Myocyte (in vitro differentiated cells): ENCODE results near the gene ARCN1. TPM values are rescaled to one million over a fixed set of nuclear protein-coding genes. Genes with fewer than 3 reads are reported as not detected.
"Not testable (repeated sequence)": the region's sequence is repeated elsewhere in the genome, so short reads cannot be mapped to it uniquely, and the experiment has no call there.

Source experiments
- DNase-seq: peaks from one replicate; pipeline ENCODE4 v3.0.0-alpha.2; 2012; ENCODE audit warnings: low read depth
- total RNA-seq: library from RNA; depleted of rRNA; stranded (reverse); fragments of >200 nt; gene quantifications from 2 replicates; pipeline ENCODE4 v1.2.3, GENCODE V29; 2014

Gene ARCN1
- total RNA-seq, 1 donor from 2014 or later: 132 TPM

DNA sequence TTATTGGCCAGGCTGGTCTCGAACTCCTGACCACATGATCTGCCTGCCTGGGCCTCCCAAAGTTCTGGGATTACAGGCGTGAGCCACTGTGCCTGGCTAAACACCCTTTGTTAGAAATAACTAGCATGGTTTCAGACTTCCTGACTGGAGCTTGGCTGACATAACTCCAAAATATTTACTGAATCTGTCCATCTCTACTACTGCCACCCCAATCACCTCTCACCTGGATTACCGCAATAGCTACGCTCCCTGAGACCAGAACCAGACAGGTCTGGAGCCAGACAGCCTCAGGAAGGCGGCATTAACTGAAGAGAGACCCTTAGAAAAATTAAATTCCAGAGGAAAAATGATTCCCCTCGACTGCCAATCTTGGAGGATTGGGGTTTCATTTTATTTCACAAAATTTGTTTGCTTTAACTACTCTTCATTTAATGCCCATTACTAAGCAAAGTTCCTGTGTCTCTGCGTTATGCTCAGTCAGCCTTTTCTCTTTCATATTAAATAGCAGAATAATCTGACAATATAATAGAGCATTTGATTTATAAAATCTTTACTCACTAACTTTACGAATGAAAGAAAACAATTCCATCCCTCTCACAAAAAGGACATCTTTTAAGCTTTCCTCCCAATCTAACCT lies 28.1 kb upstream of the ARCN1 start:
- no peak for DNase-seq

DNA sequence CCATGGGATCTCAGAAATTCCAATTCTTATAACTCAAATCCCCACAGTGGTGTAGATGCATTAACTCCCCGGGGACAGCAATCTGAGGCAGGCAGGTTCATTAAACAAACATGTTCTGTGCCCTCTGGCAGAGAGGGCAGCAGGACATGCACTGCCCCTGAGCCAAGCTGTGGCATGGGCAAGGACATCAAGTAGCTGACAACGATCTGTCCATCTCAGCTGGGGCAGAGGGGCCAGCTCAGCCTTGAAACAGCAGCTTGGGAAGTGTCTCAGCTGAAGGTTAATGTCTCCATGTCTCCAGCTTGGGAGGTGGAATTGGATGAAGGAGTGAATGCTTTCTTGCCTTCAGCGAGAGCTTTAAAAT lies 27.6 kb upstream of the ARCN1 start:
- DNase-seq: no peak

DNA sequence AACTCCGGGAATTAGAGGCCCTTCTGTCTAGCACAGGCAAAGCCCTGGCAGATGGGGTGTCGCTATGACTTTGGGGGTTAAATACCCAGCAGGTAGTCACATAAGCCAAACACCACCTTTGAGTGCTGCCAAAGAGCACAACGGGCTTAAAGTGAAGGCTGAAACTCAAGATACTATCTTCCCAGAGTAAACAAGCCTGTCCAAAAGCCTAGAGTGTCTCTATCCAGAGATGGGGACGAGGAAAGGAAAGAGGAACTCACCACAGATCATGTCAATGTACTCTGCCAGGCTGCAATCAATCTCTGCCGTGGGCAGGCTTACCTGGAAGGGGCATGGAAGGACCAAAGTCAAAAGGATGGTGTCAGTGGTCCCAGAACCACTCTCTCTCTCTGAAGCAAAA lies 26.7 kb upstream of the ARCN1 start:
- DNase-seq: no peak

DNA sequence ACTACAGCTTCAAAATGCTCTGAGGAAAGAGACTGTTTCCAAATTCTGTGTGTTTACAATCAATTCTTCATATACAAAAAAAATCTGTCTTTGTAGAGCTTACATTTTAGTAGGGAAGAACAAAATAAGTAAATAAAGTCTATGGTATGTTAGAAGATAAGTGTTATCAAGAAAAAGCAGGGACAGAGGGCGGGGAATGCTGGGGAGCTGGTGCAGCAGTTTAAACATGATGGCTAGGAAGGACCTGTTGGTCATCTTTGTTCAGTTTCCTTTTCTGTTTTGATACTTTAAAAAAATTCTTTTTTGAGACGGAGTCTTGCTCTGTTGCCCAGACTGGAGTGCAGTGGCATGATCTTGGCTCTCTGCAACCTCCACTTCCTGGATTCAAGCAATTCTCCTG lies 25.1 kb upstream of the ARCN1 start:
- no peak for DNase-seq

DNA sequence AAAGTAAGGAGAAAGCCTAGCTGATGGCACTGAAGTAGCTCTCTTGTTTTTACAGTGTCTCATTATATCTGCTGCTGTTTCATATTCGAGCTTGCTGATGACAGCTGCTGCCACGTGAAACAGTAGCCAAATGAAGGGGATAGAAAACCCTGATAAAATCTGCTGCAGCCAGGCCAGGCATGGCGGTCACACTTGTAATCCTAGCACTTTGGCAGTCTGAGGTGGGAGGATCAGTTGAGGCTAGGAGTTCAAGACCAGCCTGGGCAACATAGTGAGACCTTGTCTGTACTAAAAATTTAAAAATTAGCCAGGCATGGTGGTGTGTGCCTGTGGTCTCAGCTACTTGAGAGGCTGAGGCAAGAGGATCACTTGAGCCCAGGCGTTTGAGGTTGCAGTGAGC lies 19.9 kb upstream of the ARCN1 start:
- peak; percentile 29 for DNase-seq

DNA sequence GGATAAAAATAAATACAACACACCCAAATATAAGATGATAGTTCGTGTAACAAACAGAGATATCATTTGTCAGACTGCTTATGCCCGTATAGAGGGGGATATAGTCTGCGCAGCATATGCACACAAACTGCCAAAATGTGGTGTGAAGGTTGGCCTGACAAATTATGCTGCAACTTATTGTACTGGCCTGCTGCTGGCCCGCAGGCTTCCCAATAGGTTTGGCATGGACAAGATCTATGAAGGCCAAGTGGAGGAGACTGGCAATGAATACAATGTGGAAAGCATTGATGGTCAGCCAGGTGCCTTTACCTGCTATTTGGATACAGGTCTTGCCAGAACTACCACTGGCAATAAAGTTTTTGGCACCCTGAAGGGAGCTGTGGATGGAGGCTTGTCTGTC lies 11.4 kb upstream of the ARCN1 start:
- no peak for DNase-seq

DNA sequence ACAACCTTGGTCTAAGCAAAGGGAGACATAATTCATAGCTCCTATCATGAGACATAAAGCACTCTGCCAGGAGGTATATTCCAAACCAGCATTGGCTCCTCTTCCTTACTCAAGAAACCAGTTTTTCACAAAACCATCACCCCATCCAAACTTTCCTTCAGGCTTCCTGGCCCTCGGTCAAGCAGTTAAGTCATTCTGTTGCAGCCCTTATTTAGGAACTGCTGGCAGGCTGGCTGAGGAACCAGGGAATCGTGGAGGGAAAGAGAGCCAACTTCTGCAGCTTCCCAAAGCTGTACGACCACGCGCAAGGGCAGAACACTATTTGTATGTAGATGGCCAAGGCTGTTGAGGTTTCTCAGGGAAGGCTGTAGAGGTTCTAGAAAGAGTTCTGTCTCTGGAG lies 7.2 kb upstream of the ARCN1 start:
- peak; percentile 24 for DNase-seq

DNA sequence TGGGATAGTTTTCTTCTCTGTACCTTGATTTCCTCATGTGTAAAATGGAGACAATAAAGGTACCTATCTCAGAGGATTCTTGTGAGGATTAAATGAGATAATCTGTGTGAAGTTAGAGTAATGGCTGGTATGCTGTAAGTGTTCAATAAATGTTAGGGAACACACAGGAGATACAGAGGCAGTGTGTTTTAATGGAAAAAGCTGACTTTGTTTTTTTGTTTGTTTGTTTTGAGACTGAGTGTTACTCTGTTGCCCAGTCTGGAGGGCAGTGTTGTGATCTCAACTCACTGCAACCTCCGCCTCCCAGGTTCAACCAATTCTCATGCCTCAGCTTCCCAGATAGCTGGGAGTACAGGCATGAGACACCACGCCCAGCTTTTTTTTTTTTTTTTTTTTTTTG lies 2.5 kb upstream of the ARCN1 start:
- DNase-seq: no peak

DNA sequence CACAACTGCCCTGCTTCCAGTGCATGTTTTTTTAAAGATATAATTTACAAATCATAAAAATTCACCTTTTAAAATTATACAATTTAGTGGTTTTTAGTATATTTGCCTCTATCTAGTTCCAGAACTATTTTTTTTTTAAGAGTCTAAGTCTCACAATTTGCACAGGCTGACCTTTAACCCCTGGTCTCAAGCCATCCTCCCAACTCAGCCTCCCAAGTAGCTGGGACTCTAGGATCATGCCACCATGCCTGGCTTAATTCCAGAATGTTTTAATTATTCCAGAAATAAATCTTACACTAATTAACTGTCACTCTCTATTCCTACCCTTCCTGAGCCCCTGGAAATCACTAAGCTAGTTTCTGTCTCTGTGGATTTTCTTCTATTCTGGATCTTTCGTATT lies 1.4 kb upstream of the ARCN1 start:
- DNase-seq: no peak

DNA sequence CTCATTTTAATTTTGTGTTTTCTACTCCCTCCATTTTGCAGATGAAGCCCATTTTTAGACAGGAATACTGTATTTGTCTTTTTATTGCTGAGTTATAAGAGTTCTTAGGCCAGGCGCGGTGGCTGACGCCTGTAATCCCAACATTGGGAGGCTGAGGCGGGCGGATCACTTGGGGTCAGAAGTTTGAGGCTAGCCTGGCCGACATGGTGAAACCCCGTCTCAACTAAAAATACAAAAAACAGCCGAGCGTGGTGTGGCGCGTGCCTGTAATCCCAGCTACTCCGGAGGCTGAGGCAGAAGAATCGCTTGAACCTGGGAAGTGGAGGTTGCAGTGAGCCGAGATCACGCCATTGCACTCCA lies 528 bp upstream of the ARCN1 start:
- peak; percentile 30 for DNase-seq

DNA sequence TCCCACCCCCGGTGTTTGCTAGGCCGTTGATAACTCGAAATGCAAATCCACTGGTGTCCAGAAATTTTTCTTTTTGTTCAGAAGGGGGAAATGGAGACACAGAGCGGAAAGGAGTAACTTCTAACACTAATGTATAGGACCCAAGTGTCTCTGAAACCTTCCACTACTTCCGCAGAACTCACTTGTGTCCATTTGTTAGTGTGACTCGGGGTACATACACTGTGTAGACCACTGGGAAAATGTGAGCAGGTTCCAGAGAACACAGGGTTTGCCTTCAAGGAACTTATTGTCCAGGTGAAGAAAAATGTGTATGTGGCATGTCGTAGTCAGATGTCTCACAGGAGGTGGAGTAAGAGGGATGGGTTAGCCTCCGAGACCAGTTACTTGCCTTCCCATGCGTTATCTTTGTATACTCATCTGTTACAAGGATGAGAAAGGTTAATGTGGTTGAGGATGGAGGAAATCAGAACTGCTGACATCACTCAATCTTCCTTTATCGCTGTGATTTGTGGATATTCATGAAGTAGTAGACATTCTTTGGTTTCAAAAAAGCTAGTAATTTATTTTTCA lies 857 bp downstream of the ARCN1 start:
- DNase-seq: peak; percentile 22

DNA sequence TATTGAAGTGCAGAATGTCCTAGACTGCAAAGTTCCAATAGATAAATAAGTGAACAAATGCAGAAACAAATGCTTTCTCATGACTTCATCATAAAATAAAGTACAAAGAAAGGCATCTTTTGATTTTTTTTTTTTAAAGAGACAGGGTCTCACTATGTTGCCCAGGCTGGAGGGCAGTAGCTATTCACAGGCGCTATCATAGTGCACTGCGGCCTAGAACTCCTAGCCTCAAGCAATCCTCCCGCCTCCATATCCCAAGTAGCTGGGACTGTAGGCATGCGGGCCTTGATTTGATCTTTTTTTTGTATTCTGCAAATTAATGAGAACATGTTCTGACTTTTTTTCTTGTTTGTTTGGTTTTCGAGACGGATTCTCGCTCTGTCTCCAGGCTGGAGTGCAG lies 2.4 kb downstream of the ARCN1 start:
- no peak for DNase-seq

DNA sequence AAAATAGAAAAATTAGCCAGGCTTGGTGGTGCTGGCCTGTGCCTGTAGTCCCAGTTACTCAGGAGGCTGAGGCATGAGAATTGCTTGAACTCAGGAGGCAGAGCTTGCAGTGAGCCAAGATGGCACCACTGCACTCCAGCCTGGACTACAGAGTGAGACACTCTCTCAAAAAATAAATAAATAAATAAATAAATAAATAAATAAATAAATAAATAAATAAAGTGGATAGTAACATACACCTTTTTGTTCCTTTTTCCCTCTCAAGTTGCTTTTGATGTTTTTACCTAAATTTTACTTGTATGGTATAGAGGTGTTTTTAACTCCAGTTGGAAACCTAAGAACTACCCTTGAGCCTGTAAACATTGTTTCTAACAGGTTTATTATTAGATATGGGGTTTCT lies 5.8 kb downstream of the ARCN1 start:
- not testable (repeated sequence) for DNase-seq

DNA sequence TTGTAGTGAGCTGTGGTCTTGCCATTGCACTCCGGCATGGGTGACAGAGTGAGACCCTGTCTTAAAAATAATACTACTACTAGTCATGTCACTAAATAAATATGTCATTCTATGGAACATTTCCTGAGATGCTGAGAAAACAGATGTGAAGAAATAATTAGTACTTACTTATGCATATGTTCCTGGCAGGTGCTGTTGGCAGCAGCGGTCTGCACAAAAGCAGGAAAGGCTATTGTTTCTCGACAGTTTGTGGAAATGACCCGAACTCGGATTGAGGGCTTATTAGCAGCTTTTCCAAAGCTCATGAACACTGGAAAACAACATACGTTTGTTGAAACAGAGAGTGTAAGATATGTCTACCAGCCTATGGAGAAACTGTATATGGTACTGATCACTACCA lies 8.8 kb downstream of the ARCN1 start:
- DNase-seq: no peak

DNA sequence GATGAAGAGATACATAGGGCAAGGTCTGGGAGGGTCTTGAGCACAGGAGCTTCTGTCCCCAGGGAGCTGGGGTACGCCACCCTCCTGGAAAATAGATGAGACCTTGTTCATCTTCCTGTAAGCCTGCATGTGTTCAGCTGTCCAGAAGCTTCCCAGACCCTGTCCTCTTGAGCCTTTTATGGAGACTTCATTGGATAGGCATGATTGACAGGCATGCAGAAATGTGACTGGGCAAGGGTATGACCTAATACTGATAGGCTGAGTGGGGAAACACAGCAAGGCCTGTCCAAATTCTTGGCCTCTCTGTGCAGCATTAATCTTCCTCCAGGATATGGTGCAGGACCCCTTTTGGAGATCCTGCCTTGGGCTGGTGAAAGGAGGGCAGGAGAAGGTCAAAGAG lies 15.7 kb downstream of the ARCN1 start:
- DNase-seq: peak; percentile 37

DNA sequence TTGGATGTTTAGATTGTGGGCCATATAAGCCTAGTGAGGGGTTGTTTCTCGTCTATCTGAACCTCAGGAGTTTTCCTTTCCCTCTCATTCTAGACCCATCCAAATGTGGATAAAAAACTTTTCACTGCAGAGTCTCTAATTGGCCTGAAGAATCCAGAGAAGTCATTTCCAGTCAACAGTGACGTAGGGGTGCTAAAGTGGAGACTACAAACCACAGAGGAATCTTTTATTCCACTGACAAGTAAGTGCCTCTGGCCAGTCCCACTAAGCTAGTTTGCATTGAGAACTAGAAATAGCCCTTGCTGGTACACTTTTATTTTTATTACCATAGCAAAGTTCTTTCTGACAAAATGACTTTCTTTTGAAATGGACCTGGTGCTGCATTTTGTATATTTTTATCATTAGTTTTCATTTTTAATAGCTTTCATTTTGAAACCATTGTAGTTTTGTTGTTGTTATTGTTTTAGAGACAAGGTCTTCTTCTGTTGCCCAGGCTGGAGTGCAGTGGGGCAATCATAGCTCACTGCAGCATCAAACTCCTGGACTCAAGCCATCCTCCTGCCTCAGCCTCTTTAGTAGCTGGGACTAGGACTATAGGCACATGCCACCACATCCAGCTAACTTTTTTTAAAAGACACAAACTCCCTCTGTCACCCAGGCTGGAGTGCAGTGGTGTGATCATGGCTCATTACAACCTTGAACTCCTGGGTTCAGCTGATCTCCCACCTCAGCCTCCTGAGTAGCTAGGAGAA lies 20.6 kb downstream of the ARCN1 start:
- peak; percentile 55 for DNase-seq

DNA sequence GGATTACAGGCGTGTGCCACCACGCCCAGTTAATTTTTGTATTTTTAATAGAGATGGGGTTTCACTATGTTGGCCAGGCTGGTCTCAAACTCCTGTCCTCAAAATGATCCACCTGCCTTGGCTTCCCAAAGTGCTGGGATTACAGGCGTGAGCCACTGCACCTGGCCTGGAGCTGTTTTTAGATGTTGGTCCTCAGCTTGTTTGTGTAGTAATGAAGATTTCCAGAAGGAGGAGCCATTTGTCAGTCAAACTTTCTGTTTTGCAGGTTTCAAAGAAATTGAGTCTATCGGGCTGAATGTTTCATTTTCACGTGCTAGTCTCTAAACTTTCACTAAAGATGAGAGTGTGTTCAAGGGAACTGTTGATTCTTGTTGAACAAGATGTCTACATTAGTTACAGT lies 22.8 kb downstream of the ARCN1 start:
- DNase-seq: peak; percentile 61

DNA sequence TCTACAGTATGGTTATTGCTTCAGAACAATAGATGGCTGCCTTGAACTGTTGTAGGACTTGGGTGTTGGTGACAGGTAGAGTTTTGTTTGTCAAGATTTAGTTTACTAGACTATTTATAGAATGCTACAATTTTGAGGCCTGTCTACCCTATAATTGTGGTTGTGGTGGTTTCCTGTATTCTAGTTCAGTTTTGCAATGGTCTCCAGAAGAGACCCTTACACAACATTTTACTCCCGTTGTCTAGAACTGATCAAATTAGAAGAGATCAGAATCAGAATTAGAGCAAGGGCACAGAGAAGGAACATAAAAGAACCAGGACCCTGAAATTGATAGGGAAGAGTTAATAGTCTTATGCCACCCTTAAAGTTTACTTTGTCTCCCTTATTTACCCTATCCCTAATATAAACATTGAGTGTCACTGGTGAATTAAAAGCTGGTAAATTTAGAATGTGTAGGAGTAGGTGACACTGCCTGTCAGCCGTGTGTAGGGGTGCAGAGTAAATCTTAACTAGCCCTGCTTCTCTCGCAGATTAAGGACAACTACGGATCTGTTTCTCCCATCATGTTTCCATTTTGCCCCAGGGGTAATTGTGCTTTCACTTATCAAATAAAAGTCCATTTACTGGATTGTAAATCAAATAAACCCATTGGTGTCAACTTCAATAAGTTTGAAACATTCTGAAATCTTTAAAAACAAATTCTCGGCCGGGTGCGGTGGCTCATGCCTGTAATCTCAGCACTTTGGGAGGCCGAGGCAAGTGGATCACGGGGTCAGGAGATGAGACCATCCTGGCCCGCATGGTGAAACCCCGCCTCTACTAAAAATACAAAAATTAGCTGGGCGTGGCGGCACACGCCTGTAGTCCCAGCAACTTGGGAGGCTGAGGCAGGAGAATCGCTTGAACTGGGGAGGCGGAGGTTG lies 24.3 kb downstream of the ARCN1 start:
- DNase-seq: no peak

DNA sequence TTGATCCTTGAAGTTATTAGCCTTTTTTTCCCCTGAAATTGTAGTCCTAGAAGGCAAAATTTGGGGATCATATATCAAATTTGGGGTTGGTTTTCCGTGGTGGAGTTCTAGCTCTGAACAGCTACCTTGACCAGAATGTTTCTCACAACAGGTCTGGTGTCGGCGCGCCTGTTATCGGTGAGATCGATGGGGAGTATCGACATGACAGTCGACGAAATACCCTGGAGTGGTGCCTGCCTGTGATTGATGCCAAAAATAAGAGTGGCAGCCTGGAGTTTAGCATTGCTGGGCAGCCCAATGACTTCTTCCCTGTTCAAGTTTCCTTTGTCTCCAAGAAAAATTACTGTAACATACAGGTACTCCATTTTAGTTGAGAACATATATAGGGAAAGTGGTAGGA lies 25.3 kb downstream of the ARCN1 start:
- no peak for DNase-seq

DNA sequence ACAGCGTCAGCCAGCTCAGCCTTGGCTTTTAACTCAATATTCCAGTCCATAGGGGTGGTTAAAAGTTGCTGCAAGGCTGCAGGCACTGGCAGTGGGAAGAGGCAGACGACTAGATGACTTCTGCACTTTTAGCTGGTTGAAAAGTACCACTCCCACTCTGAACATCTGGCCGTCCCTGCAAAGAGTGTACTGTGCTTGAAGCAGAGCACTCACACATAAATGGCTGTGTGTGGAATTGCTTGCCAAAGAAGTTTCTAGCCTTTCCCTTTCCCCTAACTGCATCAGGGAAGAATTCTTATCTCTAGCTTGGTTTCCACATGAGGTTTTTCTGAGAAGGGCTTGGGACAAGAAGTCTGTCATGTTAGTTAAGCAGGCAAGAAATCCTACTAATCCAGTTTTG lies 30.1 kb downstream of the ARCN1 start:
- no peak for DNase-seq

DNA sequence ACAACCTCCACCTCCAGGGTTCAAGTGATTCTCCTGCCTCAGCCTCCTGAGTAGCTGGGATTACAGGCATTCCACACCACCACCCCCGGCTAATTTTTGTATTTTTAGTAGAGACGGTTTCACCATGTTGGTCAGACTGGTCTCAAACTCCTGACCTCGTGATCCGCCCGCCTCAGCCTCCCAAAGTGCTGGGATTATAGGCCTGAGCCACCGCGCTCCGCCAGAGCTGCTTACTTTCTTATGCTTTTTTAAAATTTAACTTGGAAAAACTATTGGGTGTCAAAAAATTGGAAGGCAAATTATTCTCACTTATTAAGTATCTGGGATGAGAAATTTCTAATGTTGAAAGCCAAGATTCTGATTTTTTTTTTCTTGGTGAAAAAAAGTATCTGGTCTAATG lies 31.5 kb downstream of the ARCN1 start:
- not testable (repeated sequence) for DNase-seq

DNA sequence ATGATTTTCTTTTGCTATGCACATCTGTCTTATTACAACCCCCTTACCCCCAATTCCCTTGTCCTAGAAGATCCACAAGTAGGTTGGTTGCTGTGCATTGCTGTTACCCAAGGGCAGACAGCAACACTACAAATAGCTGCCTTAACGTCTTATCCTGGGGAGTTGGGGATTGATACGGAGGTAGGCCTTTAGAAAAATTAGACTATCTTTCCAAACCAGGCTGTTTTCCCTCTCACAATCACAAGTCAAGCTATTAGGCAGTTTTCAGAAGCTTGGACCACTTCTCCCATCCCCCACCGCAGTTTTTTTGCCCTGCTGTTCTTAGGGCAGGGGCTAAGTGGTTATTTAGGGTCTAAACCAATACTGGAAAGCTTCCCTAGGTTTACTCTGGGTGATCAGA lies 32.4 kb downstream of the ARCN1 start:
- no peak for DNase-seq
